ENCODE data around the gene CCSER1.

GRCh38 chr4:90145319-90145718 is 18.1 kb downstream of the CCSER1 start:
- TF ChIP-seq RBBP5 (IDR thresholded peaks at IDR 0.05; ENCODE audit: borderline replicate concordance, low read depth, low read length) (no peak), USF2 (IDR thresholded peaks at IDR 0.05; ENCODE audit: low read length) (no peak), EGR1 (IDR thresholded peaks at IDR 0.05; ENCODE audit: borderline replicate concordance, low read depth, low read length) (no peak), SP2 (IDR thresholded peaks at IDR 0.05; ENCODE audit: low read length) (no peak), SIN3A (conservative IDR thresholded peaks at IDR 0.05 in 1 of 2, IDR thresholded peaks at IDR 0.05 in 1 of 2; ENCODE audit: low read depth in 1 of 2, low read length in 2 of 2) (no peak), PHF8 (conservative IDR thresholded peaks at IDR 0.05; ENCODE audit: low read depth, low read length) (no peak)
